ENCODE measurements around the gene CD8A.

The CD8A gene

GRCh38 chr2:86778957-86779356, 11.8 kb downstream of the CD8A start:
- Histone ChIP-seq H3K27ac (ENCODE audit: low read depth, low read length) (no peak overlapping the region), H3K36me3 (ENCODE audit: insufficient read depth, low read length) (0 out of 2 replicates have a peak, but pooled peaks cover under 1% of the 10 kb centered on the region), H3K4me3 (ENCODE audit: low read depth, low read length) (no peak overlapping the region), H3K27me3 (ENCODE audit: insufficient read depth, low read length) (0 out of 2 replicates have a peak, but pooled peaks cover 3% of the 10 kb centered on the region), H3K79me2 (ENCODE audit: control insufficient read depth, insufficient read depth, low read length, unreplicated experiment) (no peaks in the 10 kb centered on the region), H3K4me1 (ENCODE audit: control insufficient read depth, insufficient read depth, low read length, unreplicated experiment) (no peaks in the 10 kb centered on the region), H2AFZ (ENCODE audit: low read length, unreplicated experiment) (no peak overlapping the region)

GRCh38 chr2:86776532-86776931, 14.2 kb downstream of the CD8A start:
- no peaks in the 10 kb centered on the region for H3K4me1 ChIP-seq (ENCODE audit: control insufficient read depth, insufficient read depth, low read length, unreplicated experiment)

GRCh38 chr2:86775338-86775737, 15.4 kb downstream of the CD8A start:
- H3K27me3 ChIP-seq (ENCODE audit: insufficient read depth, low read length), result no peaks in the 10 kb centered on the region
- H3K27ac ChIP-seq (ENCODE audit: low read depth, low read length), result no peak overlapping the region
- H3K4me3 ChIP-seq (ENCODE audit: low read depth, low read length), result no peak overlapping the region
- H3K4me1 ChIP-seq (ENCODE audit: control insufficient read depth, insufficient read depth, low read length, unreplicated experiment), result no peaks in the 10 kb centered on the region
- peaks cover 6% of the 10 kb centered on the region for H3K36me3 ChIP-seq (ENCODE audit: insufficient read depth, low read length)
- H2AFZ ChIP-seq (ENCODE audit: low read length, unreplicated experiment), result no peak overlapping the region
- H3K79me2 ChIP-seq (ENCODE audit: control insufficient read depth, insufficient read depth, low read length, unreplicated experiment), result no peaks in the 10 kb centered on the region

More at GRCh38 chr2:86776532-86776931, 14.2 kb downstream of the CD8A start:
- Histone ChIP-seq H3K4me3 (ENCODE audit: low read depth, low read length) (no peak overlapping the region), H2AFZ (ENCODE audit: low read length, unreplicated experiment) (no peak overlapping the region), H3K79me2 (ENCODE audit: control insufficient read depth, insufficient read depth, low read length, unreplicated experiment) (no peaks in the 10 kb centered on the region), H3K27me3 (ENCODE audit: insufficient read depth, low read length) (no peaks in the 10 kb centered on the region), H3K36me3 (ENCODE audit: insufficient read depth, low read length) (peaks cover 4% of the 10 kb centered on the region), H3K27ac (ENCODE audit: low read depth, low read length) (no peak overlapping the region)

GRCh38 chr2:86774862-86775261, 15.9 kb downstream of the CD8A start:
- H3K36me3 ChIP-seq (ENCODE audit: insufficient read depth, low read length), result peaks cover 6% of the 10 kb centered on the region
- no peaks in the 10 kb centered on the region for H3K27me3 ChIP-seq (ENCODE audit: insufficient read depth, low read length)
- H3K27ac ChIP-seq (ENCODE audit: low read depth, low read length), result no peak overlapping the region
- no peak overlapping the region for H2AFZ ChIP-seq (ENCODE audit: low read length, unreplicated experiment)
- no peaks in the 10 kb centered on the region for H3K79me2 ChIP-seq (ENCODE audit: control insufficient read depth, insufficient read depth, low read length, unreplicated experiment)
- H3K4me1 ChIP-seq (ENCODE audit: control insufficient read depth, insufficient read depth, low read length, unreplicated experiment), result no peaks in the 10 kb centered on the region
- H3K4me3 ChIP-seq (ENCODE audit: low read depth, low read length), result no peak overlapping the region

GRCh38 chr2:86772611-86773010, 18.1 kb downstream of the CD8A start:
- Histone ChIP-seq H3K27me3 (ENCODE audit: insufficient read depth, low read length) (no peaks in the 10 kb centered on the region), H3K79me2 (ENCODE audit: control insufficient read depth, insufficient read depth, low read length, unreplicated experiment) (no peaks in the 10 kb centered on the region), H3K4me3 (ENCODE audit: low read depth, low read length) (no peak overlapping the region), H2AFZ (ENCODE audit: low read length, unreplicated experiment) (no peak overlapping the region), H3K4me1 (ENCODE audit: control insufficient read depth, insufficient read depth, low read length, unreplicated experiment) (no peaks in the 10 kb centered on the region), H3K36me3 (ENCODE audit: insufficient read depth, low read length) (peaks cover 6% of the 10 kb centered on the region), H3K27ac (ENCODE audit: low read depth, low read length) (no peak overlapping the region)

- H2AFZ ChIP-seq (ENCODE audit: low read length, unreplicated experiment), result no peak overlapping the region
- H3K79me2 ChIP-seq (ENCODE audit: control insufficient read depth, insufficient read depth, low read length, unreplicated experiment), result no peaks in the 10 kb centered on the region
- H3K27me3 ChIP-seq (ENCODE audit: insufficient read depth, low read length), result no peaks in the 10 kb centered on the region
- no peaks in the 10 kb centered on the region for H3K4me1 ChIP-seq (ENCODE audit: control insufficient read depth, insufficient read depth, low read length, unreplicated experiment)
- no peak overlapping the region for H3K27ac ChIP-seq (ENCODE audit: low read depth, low read length)
- no peak overlapping the region for H3K4me3 ChIP-seq (ENCODE audit: low read depth, low read length)
- H3K36me3 ChIP-seq (ENCODE audit: insufficient read depth, low read length), result peaks cover 7% of the 10 kb centered on the region
Observed at GRCh38 chr2:86770816-86771301, 19.9 kb downstream of the CD8A start.

- no peak overlapping the region for H2AFZ ChIP-seq (ENCODE audit: low read length, unreplicated experiment)
- H3K79me2 ChIP-seq (ENCODE audit: control insufficient read depth, insufficient read depth, low read length, unreplicated experiment), result no peaks in the 10 kb centered on the region
- no peaks in the 10 kb centered on the region for H3K4me1 ChIP-seq (ENCODE audit: control insufficient read depth, insufficient read depth, low read length, unreplicated experiment)
- no peaks in the 10 kb centered on the region for H3K27me3 ChIP-seq (ENCODE audit: insufficient read depth, low read length)
- no peak overlapping the region for H3K27ac ChIP-seq (ENCODE audit: low read depth, low read length)
- peaks cover 11% of the 10 kb centered on the region for H3K36me3 ChIP-seq (ENCODE audit: insufficient read depth, low read length)
- H3K4me3 ChIP-seq (ENCODE audit: low read depth, low read length), result no peak overlapping the region
Observed at GRCh38 chr2:86769838-86770237, 20.9 kb downstream of the CD8A start.

- no peaks in the 10 kb centered on the region for H3K4me1 ChIP-seq (ENCODE audit: control insufficient read depth, insufficient read depth, low read length, unreplicated experiment)
- H3K79me2 ChIP-seq (ENCODE audit: control insufficient read depth, insufficient read depth, low read length, unreplicated experiment), result no peaks in the 10 kb centered on the region
- H2AFZ ChIP-seq (ENCODE audit: low read length, unreplicated experiment), result no peak overlapping the region
- no peaks in the 10 kb centered on the region for H3K27me3 ChIP-seq (ENCODE audit: insufficient read depth, low read length)
- H3K36me3 ChIP-seq (ENCODE audit: insufficient read depth, low read length), result peaks cover 8% of the 10 kb centered on the region; the same call in 1 of the 2 replicates
- H3K4me3 ChIP-seq (ENCODE audit: low read depth, low read length), result no peak overlapping the region
- no peak overlapping the region for H3K27ac ChIP-seq (ENCODE audit: low read depth, low read length)
Observed at GRCh38 chr2:86768189-86768949, 22.3 kb downstream of the CD8A start.

- H3K27me3 ChIP-seq (ENCODE audit: insufficient read depth, low read length), result no peaks in the 10 kb centered on the region
Observed at GRCh38 chr2:86765310-86765695, 25.4 kb downstream of the CD8A start.

GRCh38 chr2:86764661-86765309, 25.9 kb downstream of the CD8A start:
- Histone ChIP-seq H3K27me3 (ENCODE audit: insufficient read depth, low read length) (no peaks in the 10 kb centered on the region), H3K4me1 (ENCODE audit: control insufficient read depth, insufficient read depth, low read length, unreplicated experiment) (no peaks in the 10 kb centered on the region), H3K4me3 (ENCODE audit: low read depth, low read length) (no peak overlapping the region), H3K79me2 (ENCODE audit: control insufficient read depth, insufficient read depth, low read length, unreplicated experiment) (no peaks in the 10 kb centered on the region), H3K27ac (ENCODE audit: low read depth, low read length) (no peak overlapping the region), H2AFZ (ENCODE audit: low read length, unreplicated experiment) (no peak overlapping the region), H3K36me3 (ENCODE audit: insufficient read depth, low read length) (peaks cover 5% of the 10 kb centered on the region; the same call in 1 of the 2 replicates)

More at GRCh38 chr2:86765310-86765695, 25.4 kb downstream of the CD8A start:
- H3K4me3 ChIP-seq (ENCODE audit: low read depth, low read length), result no peak overlapping the region
- no peaks in the 10 kb centered on the region for H3K4me1 ChIP-seq (ENCODE audit: control insufficient read depth, insufficient read depth, low read length, unreplicated experiment)
- no peaks in the 10 kb centered on the region for H3K79me2 ChIP-seq (ENCODE audit: control insufficient read depth, insufficient read depth, low read length, unreplicated experiment)
- H3K36me3 ChIP-seq (ENCODE audit: insufficient read depth, low read length), result peaks cover 5% of the 10 kb centered on the region; the same call in 1 of the 2 replicates
- H2AFZ ChIP-seq (ENCODE audit: low read length, unreplicated experiment), result no peak overlapping the region
- H3K27ac ChIP-seq (ENCODE audit: low read depth, low read length), result no peak overlapping the region
